Tibial nerve (tissue), 4 donors: ENCODE data around the gene MAB21L2. TPM values are rescaled to one million over a fixed set of nuclear protein-coding genes. Genes with fewer than 3 reads are reported as not detected.

Source experiments
- DNase-seq, 2 donors: peaks; one replicate each; pipeline ENCODE4 v3.0.0-alpha.2; 2019; ENCODE audit warnings: low spot score in 2 of 2
- H3K27ac ChIP-seq, 4 donors: fragments of 200-600 bp; sonication (generic) in 3 of 4; one replicate each; pipeline ENCODE4 v1.5.1; 2017 to 2019; ENCODE audit warnings: mild to moderate bottlenecking in 1 of 4
- H3K27me3 ChIP-seq, 2 donors: fragments of 200-600 bp; sonication (generic) in 1 of 2; one replicate each; pipeline versions ENCODE4 v1.5.1 to v1.6.0; 2017 to 2019
- H3K36me3 ChIP-seq, 3 donors: fragments of 200-600 bp; sonication (generic); one replicate each; pipeline ENCODE4 v1.5.1; 2018 to 2019
- H3K4me1 ChIP-seq, 4 donors: fragments of 200-600 bp; sonication (generic) in 3 of 4; one replicate each; pipeline ENCODE4 v1.5.1; 2017 to 2019
- H3K4me3 ChIP-seq, 4 donors: fragments of 200-600 bp; sonication (generic) in 3 of 4; one replicate each; pipeline ENCODE4 v1.5.1; 2017 to 2019; ENCODE audit warnings: mild to moderate bottlenecking in 1 of 4, moderate library complexity in 1 of 4
- H3K9me3 ChIP-seq, 4 donors: fragments of 200-600 bp; sonication (generic) in 3 of 4; one replicate each; pipeline ENCODE4 v1.5.1; 2017 to 2019
- EP300 ChIP-seq, 2 donors: sonication (generic); formaldehyde crosslinking; IDR thresholded peaks; one replicate each; pipeline ENCODE4 v1.6.1; 2017; ENCODE audit warnings: antibody characterized with exemption in 2 of 2, mild to moderate bottlenecking in 1 of 2
- POLR2A ChIP-seq, 2 donors: fragments of 450-650 bp; IDR thresholded peaks; one replicate each; pipeline ENCODE4 v1.6.1; 2017; ENCODE audit warnings: antibody characterized with exemption in 2 of 2, mild to moderate bottlenecking in 2 of 2, moderate library complexity in 2 of 2
- WGBS, 2 donors: methylation state at CpG; one replicate each; pipeline ENCODE4 v1.1.5; 2018; 5-methylcytosine and 5-hydroxymethylcytosine counted together
- total RNA-seq, 4 donors: library from RNA; depleted of rRNA; stranded (reverse); fragments of >200 nt; gene quantifications; one replicate each; pipeline ENCODE4 v1.1.0, GENCODE V29; 2016
- TF ChIP-seq, protein P1 (sequence below), 5 experiments: fragments of 200-600 bp in 3 of 5; fragments of 450-650 bp in 2 of 5; sonication (generic) in 3 of 5; IDR thresholded peaks; one replicate each; pipeline ENCODE4 v1.5.1; 2016 to 2019; ENCODE audit warnings: antibody characterized with exemption in 5 of 5, mild to moderate bottlenecking in 3 of 5, moderate library complexity in 2 of 5

MAB21L2 gene
- total RNA-seq, 4 donors from 2014 or later: 0.20 TPM; not detected in 3

- no peak for TF ChIP-seq EP300 (IDR thresholded peaks at IDR 0.05)
- TF ChIP-seq, protein P1, sequence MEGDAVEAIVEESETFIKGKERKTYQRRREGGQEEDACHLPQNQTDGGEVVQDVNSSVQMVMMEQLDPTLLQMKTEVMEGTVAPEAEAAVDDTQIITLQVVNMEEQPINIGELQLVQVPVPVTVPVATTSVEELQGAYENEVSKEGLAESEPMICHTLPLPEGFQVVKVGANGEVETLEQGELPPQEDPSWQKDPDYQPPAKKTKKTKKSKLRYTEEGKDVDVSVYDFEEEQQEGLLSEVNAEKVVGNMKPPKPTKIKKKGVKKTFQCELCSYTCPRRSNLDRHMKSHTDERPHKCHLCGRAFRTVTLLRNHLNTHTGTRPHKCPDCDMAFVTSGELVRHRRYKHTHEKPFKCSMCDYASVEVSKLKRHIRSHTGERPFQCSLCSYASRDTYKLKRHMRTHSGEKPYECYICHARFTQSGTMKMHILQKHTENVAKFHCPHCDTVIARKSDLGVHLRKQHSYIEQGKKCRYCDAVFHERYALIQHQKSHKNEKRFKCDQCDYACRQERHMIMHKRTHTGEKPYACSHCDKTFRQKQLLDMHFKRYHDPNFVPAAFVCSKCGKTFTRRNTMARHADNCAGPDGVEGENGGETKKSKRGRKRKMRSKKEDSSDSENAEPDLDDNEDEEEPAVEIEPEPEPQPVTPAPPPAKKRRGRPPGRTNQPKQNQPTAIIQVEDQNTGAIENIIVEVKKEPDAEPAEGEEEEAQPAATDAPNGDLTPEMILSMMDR (IDR thresholded peaks at IDR 0.05): no peak
- H3K27ac ChIP-seq: no peak overlapping the region
- 91 to 96% methylated on average over 1 of the region's 1 CpG for WGBS, 2 donors
- no peaks in the 10 kb centered on the region for H3K27me3 ChIP-seq
- peaks cover 0 to 16% (median 0%) of the 10 kb centered on the region in 3 donors for H3K36me3 ChIP-seq
- no peak for DNase-seq
- H3K4me3 ChIP-seq: no peak overlapping the region
- H3K4me1 ChIP-seq: no peaks in the 10 kb centered on the region
- H3K9me3 ChIP-seq: no peaks in the 10 kb centered on the region
These were observed 17.6 kb downstream of the MAB21L2 start for GRCh38 chr4:150599547-150599946.

GRCh38 chr4:150600812-150601445 is 19.0 kb downstream of the MAB21L2 start:
- 40 to 59% methylated on average over 5 of the region's 5 CpGs for WGBS, 2 donors
- no peaks in the 10 kb centered on the region for H3K9me3 ChIP-seq
- no peak for DNase-seq
- no peak overlapping the region for H3K4me3 ChIP-seq
- H3K4me1 ChIP-seq: no peaks in the 10 kb centered on the region
- peaks cover 0 to 16% (median 0%) of the 10 kb centered on the region in 3 donors for H3K36me3 ChIP-seq
- TF ChIP-seq, protein P1 (IDR thresholded peaks at IDR 0.05): no peak
- TF ChIP-seq EP300 (IDR thresholded peaks at IDR 0.05) (no peak), POLR2A (IDR thresholded peaks at IDR 0.05) (no peak)
- no peak overlapping the region for H3K27ac ChIP-seq
- H3K27me3 ChIP-seq: no peaks in the 10 kb centered on the region

- TF ChIP-seq POLR2A (IDR thresholded peaks at IDR 0.05) (no peak), EP300 (IDR thresholded peaks at IDR 0.05) (no peak)
- TF ChIP-seq, protein P1 (IDR thresholded peaks at IDR 0.05): no peak
- Histone ChIP-seq H3K27ac (no peak overlapping the region), H3K4me1 (no peaks in the 10 kb centered on the region), H3K9me3 (no peaks in the 10 kb centered on the region), H3K27me3 (no peaks in the 10 kb centered on the region), H3K4me3 (no peak overlapping the region), H3K36me3 (no peaks in the 10 kb centered on the region)
- DNase-seq: no peak
- WGBS, 2 donors: 69 to 83% methylated on average over 3 of the region's 3 CpGs
These were observed 27.2 kb downstream of the MAB21L2 start for GRCh38 chr4:150609131-150609530.

GRCh38 chr4:150619042-150619441 is 37.1 kb downstream of the MAB21L2 start:
- H3K9me3 ChIP-seq: no peaks in the 10 kb centered on the region
- no peak overlapping the region for H3K27ac ChIP-seq
- DNase-seq: no peak
- TF ChIP-seq, protein P1 (IDR thresholded peaks at IDR 0.05): no peak
- TF ChIP-seq EP300 (IDR thresholded peaks at IDR 0.05) (no peak), POLR2A (IDR thresholded peaks at IDR 0.05) (no peak)
- H3K36me3 ChIP-seq: peaks cover 0 to 5% (median 0%) of the 10 kb centered on the region in 3 donors
- H3K4me3 ChIP-seq: no peak overlapping the region
- 46 to 48% methylated on average over 1 of the region's 1 CpG for WGBS, 2 donors
- H3K27me3 ChIP-seq: no peaks in the 10 kb centered on the region
- H3K4me1 ChIP-seq: no peaks in the 10 kb centered on the region

- H3K4me3 ChIP-seq: no peak overlapping the region
- H3K4me1 ChIP-seq: no peaks in the 10 kb centered on the region
- peaks cover 0 to 1% (median 0%) of the 10 kb centered on the region in 3 donors for H3K36me3 ChIP-seq
- WGBS, 2 donors: 89 to 93% methylated on average over 1 of the region's 1 CpG
- H3K9me3 ChIP-seq: no peaks in the 10 kb centered on the region
- no peak for DNase-seq
- H3K27ac ChIP-seq: no peak overlapping the region
- H3K27me3 ChIP-seq: no peaks in the 10 kb centered on the region
- TF ChIP-seq, protein P1 (IDR thresholded peaks at IDR 0.05): no peak
- TF ChIP-seq EP300 (IDR thresholded peaks at IDR 0.05): no peak
- no peak for TF ChIP-seq POLR2A (IDR thresholded peaks at IDR 0.05)
These were observed 42.1 kb downstream of the MAB21L2 start for GRCh38 chr4:150624055-150624454.
